SU-DHL-6 (cell line): ENCODE results near the gene SNAPC2.

Source experiments
- H2AFZ ChIP-seq: fragments of 200-600 bp; sonication (generic); 2 replicates; pipeline ENCODE4 v1.6.1; 2014; ENCODE audit warnings: low read depth, mild to moderate bottlenecking, moderate library complexity, mixed read lengths, antibody characterized with exemption, low read length; ENCODE audit not compliant: severe bottlenecking
- H3F3A ChIP-seq: fragments of 200-600 bp; shearing (Covaris generic); 2 replicates; pipeline ENCODE4 v1.6.0; 2016; ENCODE audit warnings: antibody characterized with exemption, mild to moderate bottlenecking; ENCODE audit not compliant: insufficient read depth
- H3K27ac ChIP-seq: fragments of 200-600 bp; sonication (generic); 2 replicates; pipeline ENCODE4 v1.5.1; 2016; ENCODE audit warnings: low read depth, mild to moderate bottlenecking, low read length, moderate library complexity, mixed read lengths
- H3K27me3 ChIP-seq: fragments of 200-600 bp; sonication (generic), shearing (Covaris generic); 2 replicates; pipeline ENCODE4 v1.6.0; 2014; ENCODE audit warnings: mild to moderate bottlenecking, low read length
- H3K36me3 ChIP-seq: fragments of 200-600 bp; sonication (generic); 2 replicates; pipeline ENCODE4 v1.6.1; 2014; ENCODE audit warnings: mild to moderate bottlenecking, low read length, mixed read lengths
- H3K4me2 ChIP-seq: fragments of 300-600, 200-600 bp; shearing (Covaris generic), sonication (generic); 2 replicates; pipeline ENCODE4 v1.6.0; 2014; ENCODE audit warnings: low read length, low read depth, mild to moderate bottlenecking; ENCODE audit not compliant: poor library complexity, severe bottlenecking
- H3K4me3 ChIP-seq: fragments of 200-600 bp; sonication (generic); 2 replicates; pipeline ENCODE4 v1.5.1; 2014; ENCODE audit warnings: antibody characterized with exemption, low read length, mild to moderate bottlenecking, mixed read lengths; ENCODE audit not compliant: insufficient read depth, poor library complexity, severe bottlenecking
- H3K79me2 ChIP-seq: fragments of 200-600 bp; sonication (generic); 2 replicates; pipeline ENCODE4 v1.6.1; 2014; ENCODE audit warnings: mild to moderate bottlenecking, low read length, moderate library complexity; ENCODE audit not compliant: insufficient read depth
- H3K9ac ChIP-seq: fragments of 200-600 bp; sonication (generic); 2 replicates; pipeline ENCODE4 v1.7.0; 2014; ENCODE audit warnings: mild to moderate bottlenecking, low read length
- H3K9me2 ChIP-seq: fragments of 200-600 bp; sonication (generic); replicated peaks from 2 replicates; pipeline ENCODE4 v1.6.1; 2014; ENCODE audit warnings: low read length; ENCODE audit not compliant: insufficient read depth
- H3K9me3 ChIP-seq: fragments of 200-600 bp; sonication (generic); 2 replicates; pipeline ENCODE4 v1.6.1; 2014; ENCODE audit warnings: low read length, mixed read lengths; ENCODE audit not compliant: insufficient read depth
- H4K20me1 ChIP-seq: fragments of 200-600 bp; sonication (generic); 2 replicates; pipeline ENCODE4 v1.6.1; 2014; ENCODE audit warnings: low read depth, mild to moderate bottlenecking, antibody characterized with exemption, low read length, moderate library complexity, mixed read lengths
- EZH2phosphoT487 ChIP-seq: fragments of 200-600 bp; sonication (generic), shearing (Covaris generic); conservative IDR thresholded peaks from 2 replicates; pipeline ENCODE4 v1.6.1; 2018; ENCODE audit warnings: mild to moderate bottlenecking, antibody characterized with exemption, low read length, moderate library complexity, mixed read lengths
- TF ChIP-seq, protein P1 (sequence below): fragments of 200-600 bp; sonication (generic); IDR thresholded peaks from one replicate; pipeline ENCODE4 v1.5.1; 2017; ENCODE audit warnings: antibody characterized with exemption, mild to moderate bottlenecking, low read length, moderate library complexity; ENCODE audit not compliant: insufficient read depth, poor library complexity, severe bottlenecking

Gene SNAPC2

DNA sequence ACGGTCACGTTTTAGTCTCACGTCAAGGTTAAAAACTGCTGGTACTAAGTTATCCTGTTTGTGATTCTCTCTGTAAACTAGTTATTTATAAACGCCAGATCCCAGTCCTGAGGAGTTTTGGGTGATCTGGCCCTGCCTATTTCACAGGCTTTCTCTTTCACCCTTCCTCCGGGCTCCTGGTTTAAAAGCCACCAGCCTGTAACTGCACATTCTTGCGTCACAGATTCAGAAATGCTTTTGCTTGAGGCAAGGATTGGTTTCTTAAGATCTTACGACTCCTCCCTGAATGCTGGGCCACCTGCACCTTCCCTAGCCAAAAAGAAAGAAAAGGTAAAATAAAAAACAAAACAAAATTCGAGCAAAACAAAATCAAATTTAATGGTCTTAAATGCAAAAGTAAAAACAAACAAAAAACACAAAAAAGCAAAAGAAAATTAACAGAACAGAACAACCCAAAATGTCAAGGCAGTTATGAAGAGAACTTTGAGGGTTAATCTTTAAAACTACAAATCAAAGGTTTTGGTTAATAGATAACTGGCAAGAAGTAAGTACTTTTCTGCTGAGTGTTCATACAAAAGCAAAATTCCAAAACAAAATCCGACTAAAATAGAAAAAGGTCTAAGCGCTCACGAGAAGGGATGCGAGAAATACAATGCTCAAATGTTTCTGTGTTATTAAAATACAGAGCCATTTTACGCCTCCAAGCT is 41.9 kb downstream of the SNAPC2 start:
- H3K9me2 ChIP-seq, result no peaks in the 10 kb centered on the region
- H3K27ac ChIP-seq, result no peak overlapping the region
- H3K4me2 ChIP-seq, result no peak overlapping the region
- H3K9me3 ChIP-seq, result no peaks in the 10 kb centered on the region
- TF ChIP-seq EZH2phosphoT487, result no peak
- TF ChIP-seq, protein P1, sequence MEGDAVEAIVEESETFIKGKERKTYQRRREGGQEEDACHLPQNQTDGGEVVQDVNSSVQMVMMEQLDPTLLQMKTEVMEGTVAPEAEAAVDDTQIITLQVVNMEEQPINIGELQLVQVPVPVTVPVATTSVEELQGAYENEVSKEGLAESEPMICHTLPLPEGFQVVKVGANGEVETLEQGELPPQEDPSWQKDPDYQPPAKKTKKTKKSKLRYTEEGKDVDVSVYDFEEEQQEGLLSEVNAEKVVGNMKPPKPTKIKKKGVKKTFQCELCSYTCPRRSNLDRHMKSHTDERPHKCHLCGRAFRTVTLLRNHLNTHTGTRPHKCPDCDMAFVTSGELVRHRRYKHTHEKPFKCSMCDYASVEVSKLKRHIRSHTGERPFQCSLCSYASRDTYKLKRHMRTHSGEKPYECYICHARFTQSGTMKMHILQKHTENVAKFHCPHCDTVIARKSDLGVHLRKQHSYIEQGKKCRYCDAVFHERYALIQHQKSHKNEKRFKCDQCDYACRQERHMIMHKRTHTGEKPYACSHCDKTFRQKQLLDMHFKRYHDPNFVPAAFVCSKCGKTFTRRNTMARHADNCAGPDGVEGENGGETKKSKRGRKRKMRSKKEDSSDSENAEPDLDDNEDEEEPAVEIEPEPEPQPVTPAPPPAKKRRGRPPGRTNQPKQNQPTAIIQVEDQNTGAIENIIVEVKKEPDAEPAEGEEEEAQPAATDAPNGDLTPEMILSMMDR, result no peak
- H3K4me3 ChIP-seq, result no peak overlapping the region
- H3K79me2 ChIP-seq, result no peaks in the 10 kb centered on the region
- peaks cover 10% of the 10 kb centered on the region; the same call in 1 of the 2 replicates for H3K36me3 ChIP-seq
- H3F3A ChIP-seq, result no peaks in the 10 kb centered on the region
- H4K20me1 ChIP-seq, result peaks cover 5% of the 10 kb centered on the region; the same call in 1 of the 2 replicates
- H3K9ac ChIP-seq, result no peak overlapping the region
- H3K27me3 ChIP-seq, result no peaks in the 10 kb centered on the region
- H2AFZ ChIP-seq, result no peak overlapping the region

DNA sequence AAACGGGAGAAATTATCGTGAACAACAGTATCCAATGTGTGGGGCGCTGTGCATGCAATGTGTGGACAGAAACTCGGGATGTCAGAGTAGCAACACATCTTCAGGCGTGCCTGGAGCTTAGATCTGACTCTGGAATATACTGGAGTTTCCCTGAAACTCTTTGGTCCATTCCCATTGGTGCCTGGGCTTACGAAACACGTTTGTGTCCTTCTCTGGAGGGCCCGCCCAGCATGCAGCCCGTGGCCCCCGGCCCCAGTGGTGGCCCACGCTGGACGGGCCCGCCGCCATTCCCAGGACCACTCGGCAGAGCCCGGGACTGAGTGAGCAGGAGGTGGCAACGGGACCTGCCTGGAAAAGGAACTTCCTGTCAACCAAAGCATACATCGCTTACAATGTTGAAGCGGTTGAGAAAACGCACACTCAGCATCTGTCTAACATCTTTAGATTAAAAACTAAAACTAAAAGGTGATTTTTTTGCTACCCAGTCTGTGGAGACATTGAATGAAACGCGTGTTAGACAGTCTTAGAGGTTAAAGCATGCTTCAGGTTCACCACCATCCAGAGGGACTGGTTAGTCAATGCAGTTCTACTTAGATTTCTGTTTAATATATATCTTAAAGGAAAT is 42.6 kb downstream of the SNAPC2 start:
- Histone ChIP-seq H3K4me2 (no peak overlapping the region), H3K9me2 (no peaks in the 10 kb centered on the region), H3K27me3 (no peaks in the 10 kb centered on the region), H3K4me3 (no peak overlapping the region), H4K20me1 (peaks cover 5% of the 10 kb centered on the region; the same call in 1 of the 2 replicates), H2AFZ (no peak overlapping the region), H3F3A (no peaks in the 10 kb centered on the region), H3K9ac (no peak overlapping the region), H3K79me2 (no peaks in the 10 kb centered on the region), H3K27ac (no peak overlapping the region), H3K9me3 (no peaks in the 10 kb centered on the region), H3K36me3 (peaks cover 12% of the 10 kb centered on the region; the same call in 1 of the 2 replicates)
- no peak for TF ChIP-seq EZH2phosphoT487
- TF ChIP-seq, protein P1, result no peak

DNA sequence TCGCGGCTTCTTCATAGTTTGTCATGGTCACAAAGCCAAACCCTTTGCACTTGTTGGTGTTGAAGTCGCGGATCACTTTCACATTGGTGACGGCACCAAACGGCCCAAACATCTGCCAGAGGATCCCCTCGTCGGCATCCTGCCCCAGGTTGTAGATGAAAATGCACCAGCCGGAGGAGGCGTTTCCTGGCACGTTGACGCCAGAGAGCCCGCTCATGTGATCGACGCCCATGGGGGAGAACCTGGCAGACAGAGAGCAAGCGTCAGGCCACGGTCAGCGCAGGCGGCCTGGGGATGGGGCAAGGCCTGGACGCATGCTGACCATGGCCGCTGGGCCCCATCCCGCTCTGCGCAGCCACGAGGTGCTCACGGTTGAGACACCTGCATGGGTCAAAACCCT is 43.4 kb downstream of the SNAPC2 start:
- Histone ChIP-seq H3F3A (no peaks in the 10 kb centered on the region), H3K9ac (no peak overlapping the region), H3K36me3 (peaks cover 14% of the 10 kb centered on the region; the same call in 1 of the 2 replicates), H3K27ac (no peak overlapping the region), H3K4me3 (no peak overlapping the region), H3K9me2 (no peaks in the 10 kb centered on the region), H4K20me1 (peaks cover 3% of the 10 kb centered on the region; the same call in 1 of the 2 replicates), H3K4me2 (no peak overlapping the region), H3K27me3 (no peaks in the 10 kb centered on the region), H3K79me2 (no peaks in the 10 kb centered on the region), H2AFZ (no peak overlapping the region), H3K9me3 (no peaks in the 10 kb centered on the region)
- TF ChIP-seq, protein P1, result no peak
- no peak for TF ChIP-seq EZH2phosphoT487
